HG02798 (cell line): ENCODE data around the gene DDX10.

Experiments
- ATAC-seq: cut with Tn5 transposase; IDR thresholded peaks from one replicate; pipeline ENCODE4 v1.9.1; 2021; ENCODE audit warnings: mild to moderate bottlenecking; ENCODE audit not compliant: unreplicated experiment, poor library complexity

The DDX10 gene

GRCh38 chr11:108926171-108926840 is 261.4 kb downstream of the DDX10 start:
- no peak for ATAC-seq

DNA sequence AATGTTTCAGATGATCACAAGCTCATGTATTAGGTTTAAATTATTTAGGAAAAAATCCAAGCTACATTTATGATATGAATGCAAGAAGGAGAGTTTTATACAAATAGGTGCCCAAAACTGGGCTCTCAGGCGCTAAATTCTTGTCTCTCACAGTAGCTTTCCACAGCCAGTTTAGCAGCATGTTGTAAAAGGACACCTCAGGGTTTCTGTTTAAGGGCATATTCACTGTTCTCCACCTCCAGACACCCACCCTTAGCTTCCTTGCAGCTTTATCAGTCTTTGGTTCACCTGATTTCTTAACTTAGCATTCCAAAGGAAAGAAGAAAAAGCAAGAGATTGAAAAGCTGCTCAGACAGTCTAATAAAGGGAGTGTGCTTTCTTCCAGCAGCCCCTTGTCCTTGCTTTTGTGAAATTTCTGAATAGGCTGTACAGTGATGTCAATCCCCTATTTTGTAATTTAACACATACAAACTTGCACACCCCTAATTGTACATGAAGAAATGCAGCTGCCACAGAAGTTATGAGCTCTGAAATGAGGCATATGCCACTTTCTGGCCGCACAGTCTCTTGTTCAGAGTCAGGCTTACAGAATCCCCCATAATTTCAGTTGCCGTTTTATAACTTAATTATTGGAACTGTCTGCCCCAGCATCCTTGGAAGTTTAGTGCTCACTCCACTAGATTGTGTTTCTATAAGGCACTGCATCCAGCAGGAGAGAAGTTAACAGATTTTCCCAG is 262.1 kb downstream of the DDX10 start:
- ATAC-seq = no peak

DNA sequence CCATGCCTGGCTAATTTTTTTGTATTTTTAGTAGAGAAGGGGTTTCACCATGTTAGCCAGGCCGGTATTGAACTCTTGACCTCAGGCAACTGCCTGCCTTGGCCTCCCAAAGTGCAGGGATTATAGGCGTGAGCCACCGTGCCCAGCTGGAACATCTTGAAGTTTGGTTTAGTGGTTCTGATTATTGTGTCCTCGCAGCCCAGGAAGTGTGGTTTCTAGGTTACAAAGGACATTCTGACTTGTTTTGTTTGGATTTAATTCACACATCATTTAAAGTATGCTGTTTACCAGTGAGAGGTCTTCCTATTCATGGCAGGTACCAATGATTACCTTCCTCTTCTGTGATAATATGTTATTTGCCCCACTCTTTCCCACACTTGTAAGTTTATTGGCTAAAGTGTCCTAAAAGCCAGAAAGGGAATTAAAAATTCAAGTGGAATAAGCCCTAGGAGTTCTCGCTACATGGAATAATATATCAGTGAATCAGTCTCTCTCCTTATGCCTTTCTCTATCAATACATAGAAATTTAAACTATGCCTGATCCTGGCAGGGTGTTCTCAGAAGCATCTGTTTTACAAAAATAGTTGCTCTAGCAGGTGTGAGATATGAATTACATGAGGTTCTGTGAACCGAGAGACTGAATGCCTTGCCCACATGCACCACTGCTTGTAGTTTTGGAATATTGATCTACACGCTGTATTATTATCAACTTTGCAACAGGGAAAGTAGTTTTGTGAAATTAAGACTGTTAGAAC is 263.1 kb downstream of the DDX10 start:
- ATAC-seq = no peak

- no peak for ATAC-seq
Measured at GRCh38 chr11:108929241-108929640, 264.4 kb downstream of the DDX10 start.

DNA sequence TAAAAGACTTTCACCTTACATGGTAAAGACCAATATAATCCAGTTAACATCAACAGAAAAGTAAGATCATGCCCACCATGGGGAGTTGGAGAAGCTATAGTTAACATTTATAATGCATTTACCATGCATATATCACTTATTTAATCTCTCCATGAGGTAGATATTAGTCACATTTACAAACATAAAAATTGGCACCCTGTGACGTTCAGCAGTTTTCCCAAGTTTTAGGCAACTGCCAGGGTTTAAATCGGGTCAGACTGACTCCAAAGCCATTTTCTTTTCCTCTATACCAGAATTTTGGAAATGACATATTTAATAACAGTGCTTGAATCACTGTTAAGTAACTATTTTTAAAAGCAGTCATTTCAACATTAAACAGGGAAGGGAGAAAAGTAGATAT is 266.3 kb downstream of the DDX10 start:
- no peak for ATAC-seq

DNA sequence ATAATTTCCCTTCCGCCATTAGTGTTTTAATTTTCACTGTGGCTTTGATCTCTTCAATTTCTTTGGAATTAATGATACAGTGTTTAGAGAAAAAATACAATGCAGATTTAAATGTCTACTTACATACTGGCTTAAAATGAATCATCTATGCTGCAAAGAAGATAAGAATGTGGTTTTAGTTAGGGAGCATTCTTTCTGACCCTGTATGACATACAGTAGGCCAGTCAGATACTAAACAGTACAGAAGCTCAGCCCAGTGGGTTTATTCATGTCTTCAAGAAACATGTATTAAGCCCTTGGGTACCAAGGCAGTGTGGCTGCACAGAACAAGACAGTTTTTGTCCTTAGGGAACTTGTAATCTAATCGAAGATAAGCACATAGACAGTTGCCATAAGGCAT is 268.8 kb downstream of the DDX10 start:
- no peak for ATAC-seq

GRCh38 chr11:108934289-108934688 is 269.4 kb downstream of the DDX10 start:
- no peak for ATAC-seq

DNA sequence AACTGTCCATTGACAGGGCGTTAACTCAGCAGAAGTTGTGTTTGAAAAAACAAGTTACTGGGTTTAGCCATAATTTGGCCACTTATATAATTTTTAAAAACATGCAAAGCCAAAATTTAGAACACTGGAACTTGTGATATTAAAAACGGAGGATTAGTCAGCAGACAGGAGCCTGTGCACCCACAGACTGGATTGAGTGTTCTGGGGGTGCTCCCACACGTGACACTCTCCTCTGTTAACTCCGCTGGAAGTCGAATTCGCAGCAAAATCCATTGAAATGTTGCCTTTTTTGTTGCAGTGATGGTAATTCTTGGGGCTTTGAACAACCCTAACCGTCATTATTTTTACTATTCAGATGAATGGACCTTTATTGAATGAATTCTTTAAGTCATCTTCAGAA is 269.8 kb downstream of the DDX10 start:
- no peak for ATAC-seq

DNA sequence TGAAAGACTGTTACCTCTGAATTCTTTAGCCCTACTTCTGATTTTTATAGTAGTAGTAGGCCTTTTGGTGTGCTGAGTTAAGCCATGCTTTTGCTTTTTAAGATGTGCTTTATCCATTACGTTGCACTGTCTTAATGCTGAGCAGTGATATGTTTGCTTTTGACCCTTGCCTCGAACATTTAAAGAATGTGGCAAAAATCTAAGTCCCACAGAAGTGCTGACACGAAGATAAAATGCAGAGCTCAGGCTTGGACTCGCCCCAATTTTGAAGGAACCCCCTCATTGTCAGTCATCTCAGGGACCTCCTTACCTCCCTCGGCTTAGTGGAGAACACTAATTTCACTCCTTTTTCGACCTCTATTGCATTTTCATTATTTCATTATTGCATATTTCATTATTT is 272.9 kb downstream of the DDX10 start:
- no peak for ATAC-seq

- ATAC-seq = no peak
Measured at GRCh38 chr11:108938604-108939003, 273.7 kb downstream of the DDX10 start.

- no peak for ATAC-seq
Measured at GRCh38 chr11:108939135-108939534, 274.3 kb downstream of the DDX10 start.

- ATAC-seq = no peak
Measured at GRCh38 chr11:108943853-108944252, 279.0 kb downstream of the DDX10 start.

DNA sequence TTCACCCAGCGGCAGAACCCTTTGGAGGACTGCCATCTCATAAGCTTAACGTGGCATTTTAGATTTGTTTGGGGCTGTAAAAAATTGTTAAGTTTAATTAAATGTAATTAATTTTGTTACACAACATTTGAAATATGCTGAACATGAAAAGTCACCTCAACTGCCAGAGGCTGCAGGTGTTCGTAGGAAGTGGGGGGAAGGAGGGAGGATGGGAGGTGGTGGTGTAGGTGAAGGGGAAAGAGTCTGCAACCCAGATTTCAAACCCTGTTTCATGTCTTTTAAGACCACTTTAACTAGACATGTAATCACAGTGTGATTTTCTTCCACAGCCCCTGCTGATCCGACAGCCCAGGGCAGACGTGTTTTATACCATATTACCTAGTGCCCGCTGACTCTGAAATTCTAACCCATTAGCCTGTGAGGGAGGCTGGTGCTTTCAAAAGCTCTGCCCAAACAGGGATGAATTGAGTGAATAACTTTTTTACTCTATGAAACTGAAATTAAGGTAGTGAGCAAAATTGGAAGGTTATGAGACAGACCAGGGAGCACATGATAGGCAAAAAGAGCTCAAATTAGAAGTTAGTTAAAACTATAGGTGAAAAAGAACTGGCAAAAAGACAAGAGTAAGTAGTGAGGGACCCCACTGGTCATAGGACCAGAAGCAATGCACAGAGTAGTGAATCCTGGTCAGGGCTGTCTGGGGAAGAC is 279.8 kb downstream of the DDX10 start:
- peak; percentile 34 for ATAC-seq

- ATAC-seq = no peak
Measured at GRCh38 chr11:108945341-108945740, 280.5 kb downstream of the DDX10 start.

DNA sequence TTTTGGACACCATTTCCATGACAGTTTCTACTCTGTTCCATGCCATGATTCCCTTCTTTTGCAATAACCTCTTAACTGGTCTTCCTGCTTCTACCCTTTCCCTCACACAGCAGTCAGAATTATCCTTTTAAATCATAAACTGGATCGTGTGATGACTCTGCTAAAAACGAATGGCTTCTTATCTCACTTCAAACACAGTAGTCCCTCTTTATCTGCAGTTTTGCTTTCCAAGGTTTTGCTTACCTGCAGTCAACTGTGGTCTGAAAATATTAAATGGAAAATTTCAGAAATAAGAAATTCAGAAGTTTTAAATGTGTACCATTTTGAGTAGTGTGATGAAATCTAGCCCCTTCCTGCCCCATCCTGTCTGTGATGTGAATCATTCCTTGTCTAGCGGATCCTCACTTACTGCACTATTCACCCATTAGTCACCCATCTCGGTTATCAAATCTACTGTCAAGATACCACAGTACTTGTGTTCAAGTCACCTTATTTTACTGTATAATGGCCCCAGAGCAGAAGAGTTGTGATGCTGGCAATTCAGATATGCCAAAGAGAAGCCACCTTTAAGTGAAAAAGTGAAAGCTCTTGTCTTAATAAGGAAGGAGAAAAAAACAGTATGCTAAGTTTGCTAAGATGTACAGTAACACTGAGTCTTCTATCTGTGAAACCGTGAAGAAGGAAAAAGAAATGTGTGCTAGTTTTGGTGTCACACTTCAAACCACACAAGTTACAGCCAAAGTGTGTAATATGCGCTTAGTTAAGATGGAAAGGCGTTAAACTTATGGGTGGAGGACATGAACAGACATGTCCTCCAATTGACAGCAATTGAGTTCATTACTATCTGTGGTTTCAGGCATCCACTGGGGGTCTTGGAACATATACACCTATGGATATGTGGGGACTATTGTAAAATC is 283.0 kb downstream of the DDX10 start:
- ATAC-seq = no peak

- peak; percentile 70 for ATAC-seq
Measured at GRCh38 chr11:108958368-108959104, 293.7 kb downstream of the DDX10 start.

- ATAC-seq = no peak
Measured at GRCh38 chr11:108959105-108959761, 294.4 kb downstream of the DDX10 start.

DNA sequence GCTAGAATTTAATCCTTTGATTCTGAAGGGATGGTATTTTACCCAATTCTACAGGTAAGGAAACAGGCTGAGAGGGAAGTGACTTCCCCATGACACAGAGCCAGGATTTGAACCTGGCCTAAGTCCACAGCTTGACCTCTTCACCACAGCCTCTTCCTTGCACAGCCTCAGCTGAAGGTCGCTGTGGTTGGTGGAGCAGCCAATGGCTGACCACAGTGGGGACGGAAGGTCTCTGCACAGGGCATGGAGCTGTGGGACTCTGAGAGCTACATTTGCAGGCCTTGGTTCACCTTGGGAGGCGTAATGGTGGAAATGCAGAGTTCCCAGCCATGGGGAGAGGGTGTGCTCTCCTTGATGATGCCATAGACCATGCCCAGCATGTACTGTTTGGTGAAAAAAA is 295.0 kb downstream of the DDX10 start:
- no peak for ATAC-seq

GRCh38 chr11:108960501-108960900 is 295.6 kb downstream of the DDX10 start:
- no peak for ATAC-seq
